GM19239 (cell line): ENCODE data around the gene P2RX5.

ENCODE experiments used
- DNase-seq: peaks from one replicate; pipeline ENCODE4 v3.0.0; 2011; ENCODE audit warnings: low spot score; ENCODE audit not compliant: insufficient read length
- FAIRE-seq: peaks from 2 replicates; lab custom pipeline; 2011; peaks lifted over from hg19 to GRCh38; lab: Jason Lieb, UNC

Gene P2RX5

DNA sequence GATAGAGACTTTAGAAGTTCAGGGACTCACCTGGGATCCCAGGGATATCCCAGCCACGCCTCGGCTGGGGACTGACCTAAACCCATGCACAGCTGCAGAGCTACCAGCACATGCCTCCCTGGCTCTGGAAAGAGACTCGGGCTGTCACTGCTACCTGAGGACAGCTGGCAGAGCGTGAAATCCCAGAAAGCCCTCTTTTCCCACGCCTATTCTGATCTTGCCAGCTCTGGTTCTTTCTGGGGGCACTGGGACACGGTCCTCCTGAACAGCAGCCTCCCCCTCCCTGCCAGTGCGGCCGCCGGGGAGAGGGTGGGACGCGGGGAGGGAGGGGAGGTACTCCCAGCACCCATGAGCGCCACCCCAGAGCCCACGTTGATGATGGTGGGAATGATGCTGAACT, 10.8 kb downstream of the P2RX5 start:
- FAIRE-seq (peak; percentile 72), DNase-seq (no peak)

DNA sequence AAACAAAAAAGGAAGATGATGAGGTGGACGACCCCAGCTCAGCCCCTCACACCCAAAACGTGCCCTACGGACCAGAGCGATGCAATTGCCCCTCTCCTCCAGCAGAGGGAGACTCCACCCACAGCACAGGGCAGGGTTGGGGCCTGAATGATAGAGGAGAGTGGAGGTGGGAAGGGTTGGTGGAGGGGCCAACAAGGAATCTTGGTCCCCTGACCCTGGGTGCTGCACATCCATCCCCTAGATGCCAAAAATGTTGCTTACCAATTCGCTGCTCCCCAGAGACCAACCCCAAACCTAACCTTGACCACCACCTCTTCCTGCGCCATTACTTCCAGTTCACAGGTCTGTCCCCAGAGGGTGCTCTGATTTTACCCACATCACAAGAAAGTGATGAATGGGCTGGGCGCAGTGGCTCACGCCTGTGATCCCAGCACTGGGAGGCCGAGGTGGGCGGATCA, 12.9 kb downstream of the P2RX5 start:
- FAIRE-seq (peak; percentile 95), DNase-seq (peak; percentile 91)

DNA sequence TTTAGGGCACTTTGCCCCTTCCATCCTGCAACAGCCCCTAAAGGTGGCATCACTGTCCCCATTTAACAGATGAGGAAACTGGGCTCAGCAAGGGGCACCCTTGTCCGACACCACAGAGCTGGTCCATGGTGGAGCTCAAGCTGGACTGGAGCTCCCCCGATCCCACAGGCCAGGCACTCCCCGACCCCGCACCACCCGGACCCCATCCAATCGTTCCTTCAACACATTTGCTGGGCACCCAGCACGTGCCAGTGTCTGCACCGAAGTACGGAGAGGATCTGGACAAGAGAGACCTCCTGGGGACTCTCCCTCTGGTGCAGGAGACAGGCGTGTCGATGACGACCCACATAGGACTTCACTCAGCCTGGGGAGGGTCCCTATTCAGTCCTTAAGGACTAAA, 13.9 kb downstream of the P2RX5 start:
- FAIRE-seq: no peak
- DNase-seq: no peak

DNA sequence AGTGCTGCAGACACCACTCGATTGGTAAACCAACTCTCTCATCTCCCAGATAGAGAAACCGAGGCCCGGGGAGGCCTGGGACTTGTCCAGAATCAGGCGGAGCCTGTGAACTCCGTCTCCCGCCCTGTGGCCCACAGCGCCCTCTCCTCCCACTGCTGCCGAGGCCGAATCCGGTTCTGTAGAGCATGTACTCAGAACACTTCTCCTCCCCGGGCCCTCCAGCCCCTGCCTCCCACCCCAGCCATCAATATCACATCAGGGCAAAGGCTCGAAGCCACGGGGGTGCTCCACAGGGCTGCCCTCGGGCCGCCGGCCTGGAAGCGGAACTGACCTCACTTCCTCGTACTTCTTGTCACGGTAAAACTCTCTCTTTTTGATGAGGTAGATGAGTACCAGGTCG, 14.4 kb downstream of the P2RX5 start:
- FAIRE-seq (no peak), DNase-seq (no peak)

DNA sequence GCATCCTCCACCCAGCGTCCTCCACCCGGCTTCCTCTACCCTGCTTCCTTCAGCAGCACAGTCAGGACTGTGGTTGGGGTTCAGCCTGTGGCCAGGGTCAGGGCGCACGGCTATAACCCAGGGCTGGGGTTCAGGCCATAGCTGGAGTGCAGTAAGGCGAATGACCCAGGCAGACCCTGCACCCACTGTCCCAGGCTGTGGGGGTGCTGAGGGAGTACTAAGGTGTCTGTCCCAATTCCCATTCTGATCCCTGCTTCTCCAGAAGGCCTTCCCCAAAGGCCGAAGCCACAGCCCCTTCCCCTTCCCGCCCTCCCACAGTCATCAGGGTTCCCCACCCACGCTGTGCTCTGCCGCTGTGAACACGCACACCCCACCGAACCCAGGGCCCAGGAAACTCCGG, 14.9 kb downstream of the P2RX5 start:
- no peak for DNase-seq
- FAIRE-seq: no peak

DNA sequence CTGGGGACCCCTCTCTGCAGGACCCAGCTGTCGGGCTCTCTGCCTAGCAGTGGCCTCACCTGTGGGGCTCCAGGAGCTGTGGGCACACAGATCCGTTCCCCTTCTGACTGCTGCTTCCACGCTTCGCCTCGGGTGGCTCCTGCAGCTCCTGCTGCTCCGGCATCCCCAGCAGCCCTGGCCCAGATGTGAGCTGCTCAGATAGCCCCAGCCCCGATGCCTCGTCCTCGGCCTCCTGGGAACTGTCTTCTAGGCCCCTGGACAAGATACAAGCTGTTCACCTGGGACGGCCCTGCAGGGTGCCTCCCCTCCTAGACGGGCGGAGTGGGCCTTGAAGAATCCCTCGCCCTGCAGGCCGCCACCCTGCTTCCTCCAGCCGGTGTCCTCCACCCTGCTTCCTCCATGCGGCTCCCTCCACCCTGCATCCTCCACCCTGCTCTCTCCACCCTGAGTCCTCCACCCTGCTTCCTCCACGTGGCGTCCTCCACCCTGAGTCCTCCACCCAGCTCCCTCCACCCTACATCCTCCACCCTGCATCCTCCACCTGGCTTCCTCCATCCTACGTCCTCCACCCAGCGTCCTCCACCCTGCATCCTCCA, 16.3 kb downstream of the P2RX5 start:
- DNase-seq (no peak), FAIRE-seq (no peak)

DNA sequence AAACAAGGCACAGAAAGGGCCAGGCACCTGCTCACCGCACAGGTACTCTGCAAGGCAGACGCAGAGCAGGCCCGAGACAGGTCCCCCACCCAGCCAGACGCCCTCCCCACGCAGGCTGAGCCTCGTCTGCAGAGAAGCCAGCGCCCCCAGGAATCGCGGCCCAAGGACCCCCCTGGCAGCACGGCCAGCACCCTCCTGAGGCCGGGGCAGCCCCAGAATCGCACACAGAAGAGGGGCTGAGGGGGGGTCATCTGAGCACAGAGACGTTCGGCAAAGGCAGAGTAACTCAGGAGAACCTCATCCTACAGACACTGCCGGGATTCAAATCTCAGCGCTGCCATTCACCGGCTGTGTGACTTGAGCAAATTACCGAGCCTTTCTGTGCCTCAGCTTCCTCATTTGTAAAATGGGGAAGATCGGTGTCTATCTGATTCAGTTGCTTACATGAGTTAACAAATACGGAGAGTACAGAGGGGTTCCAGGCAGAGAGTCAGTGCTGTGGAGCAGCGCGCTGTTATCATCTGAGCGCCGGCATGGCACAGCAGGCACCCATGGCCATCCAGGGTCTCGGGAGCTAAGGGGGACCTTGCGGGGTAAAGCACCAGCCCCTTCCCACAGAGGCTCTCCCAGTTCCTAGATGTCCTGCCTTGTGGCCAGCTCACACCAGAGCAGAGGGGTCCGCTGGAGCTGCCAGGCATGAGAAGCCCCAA, 17.0 kb downstream of the P2RX5 start:
- no peak for FAIRE-seq
- no peak for DNase-seq

DNA sequence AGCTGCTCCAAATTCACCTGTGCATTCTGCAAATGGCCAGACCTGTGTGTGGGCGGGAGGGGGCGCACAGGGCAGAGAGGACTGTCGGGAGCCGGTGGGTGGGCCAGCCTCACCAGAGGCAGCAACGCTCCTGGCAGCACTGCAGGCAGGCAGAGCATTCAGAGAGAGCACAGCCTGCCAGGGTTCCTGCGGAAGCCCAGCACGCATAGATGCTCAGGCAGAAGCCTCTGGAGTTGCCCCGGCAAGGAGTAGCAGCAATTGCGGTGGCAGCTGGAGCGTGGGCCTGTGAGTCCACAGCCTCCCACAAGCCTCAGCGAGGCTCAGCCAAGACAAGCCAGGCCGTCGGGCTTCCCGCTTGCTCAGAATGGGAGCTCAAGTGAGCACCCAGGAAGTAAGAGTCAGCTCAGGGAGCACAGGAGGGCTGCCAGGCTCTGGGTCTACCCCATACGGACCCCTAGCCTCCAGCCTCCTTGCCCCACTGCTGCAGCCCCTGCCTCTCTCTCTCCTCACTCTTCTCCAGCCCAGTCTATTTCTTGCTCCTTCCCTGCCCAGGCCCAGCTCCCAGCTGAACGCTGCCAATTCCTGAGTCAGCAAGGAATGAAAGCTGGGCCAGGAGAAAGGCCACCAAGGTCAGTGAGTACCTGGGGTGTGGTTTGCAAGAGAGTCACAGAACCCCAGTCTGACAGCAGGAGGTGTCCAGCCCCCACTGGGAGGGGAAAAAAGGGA, 17.7 kb downstream of the P2RX5 start:
- FAIRE-seq (no peak), DNase-seq (no peak)

DNA sequence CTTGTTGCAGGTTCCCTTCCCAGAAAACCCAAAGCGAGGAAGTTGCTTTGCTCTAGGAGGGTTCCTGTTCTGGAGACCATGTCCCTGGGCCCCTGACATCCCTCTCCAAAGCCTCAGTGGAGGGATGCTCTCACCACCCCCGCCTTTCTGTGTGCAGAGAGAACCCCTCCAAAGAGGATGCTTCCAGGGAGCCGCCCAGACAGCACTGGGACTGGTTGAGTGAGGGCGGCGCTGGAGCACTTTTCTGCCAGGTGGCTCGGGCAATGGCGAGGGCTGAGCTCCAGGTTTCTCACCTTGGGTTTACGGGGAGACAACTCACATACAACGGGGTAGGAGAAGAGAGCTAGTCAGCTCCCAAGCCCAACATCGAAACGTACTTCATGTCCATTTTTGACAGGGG, 20.1 kb downstream of the P2RX5 start:
- FAIRE-seq: no peak
- no peak for DNase-seq

DNA sequence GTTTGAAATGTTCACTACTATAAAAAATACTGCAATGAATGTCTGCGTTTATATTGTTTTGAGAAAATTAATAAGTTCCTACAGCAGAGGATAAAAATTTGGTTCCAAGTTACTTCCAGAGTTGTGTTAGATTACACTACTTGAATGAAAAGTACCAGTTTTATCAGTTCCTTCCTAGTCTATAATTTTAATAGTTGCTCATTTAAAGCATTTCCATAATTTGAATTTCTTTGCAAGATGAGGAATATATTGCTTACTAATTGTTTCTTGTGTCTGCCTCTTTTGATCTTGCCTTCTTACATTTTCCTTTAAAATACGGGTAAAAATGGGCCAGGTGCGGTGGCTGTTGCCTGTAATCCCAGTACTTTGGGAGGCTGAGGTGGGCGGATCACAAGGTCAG, 23.4 kb downstream of the P2RX5 start:
- FAIRE-seq: no peak
- DNase-seq: no peak

DNA sequence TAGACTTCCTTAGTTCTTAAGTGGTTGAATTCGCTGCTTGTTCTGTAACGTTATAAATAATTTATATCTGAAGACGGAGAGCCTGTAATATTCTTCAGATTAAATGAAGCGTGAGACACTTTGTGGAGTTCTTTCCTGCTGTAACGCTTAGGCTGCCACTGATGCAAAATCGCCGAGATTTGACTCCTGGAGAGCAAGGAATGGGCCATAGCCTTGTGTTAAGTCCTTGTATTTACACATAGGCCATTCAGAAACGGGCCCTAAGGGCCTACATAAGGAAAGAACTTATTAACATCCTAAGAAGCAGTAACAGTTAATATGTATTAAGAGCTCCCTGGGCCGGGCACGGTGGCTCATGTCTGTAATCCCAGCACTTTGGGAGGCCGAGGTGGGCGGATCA, 26.4 kb downstream of the P2RX5 start:
- DNase-seq (no peak), FAIRE-seq (no peak)

DNA sequence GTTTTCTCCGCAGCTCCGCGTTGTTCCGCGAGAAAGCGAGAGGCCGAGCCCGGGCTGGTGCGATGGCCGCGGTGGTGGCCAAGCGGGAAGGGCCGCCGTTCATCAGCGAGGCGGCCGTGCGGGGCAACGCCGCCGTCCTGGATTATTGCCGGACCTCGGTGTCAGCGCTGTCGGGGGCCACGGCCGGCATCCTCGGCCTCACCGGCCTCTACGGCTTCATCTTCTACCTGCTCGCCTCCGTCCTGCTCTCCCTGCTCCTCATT, 26.9 kb downstream of the P2RX5 start:
- DNase-seq: no peak
- no peak for FAIRE-seq

DNA sequence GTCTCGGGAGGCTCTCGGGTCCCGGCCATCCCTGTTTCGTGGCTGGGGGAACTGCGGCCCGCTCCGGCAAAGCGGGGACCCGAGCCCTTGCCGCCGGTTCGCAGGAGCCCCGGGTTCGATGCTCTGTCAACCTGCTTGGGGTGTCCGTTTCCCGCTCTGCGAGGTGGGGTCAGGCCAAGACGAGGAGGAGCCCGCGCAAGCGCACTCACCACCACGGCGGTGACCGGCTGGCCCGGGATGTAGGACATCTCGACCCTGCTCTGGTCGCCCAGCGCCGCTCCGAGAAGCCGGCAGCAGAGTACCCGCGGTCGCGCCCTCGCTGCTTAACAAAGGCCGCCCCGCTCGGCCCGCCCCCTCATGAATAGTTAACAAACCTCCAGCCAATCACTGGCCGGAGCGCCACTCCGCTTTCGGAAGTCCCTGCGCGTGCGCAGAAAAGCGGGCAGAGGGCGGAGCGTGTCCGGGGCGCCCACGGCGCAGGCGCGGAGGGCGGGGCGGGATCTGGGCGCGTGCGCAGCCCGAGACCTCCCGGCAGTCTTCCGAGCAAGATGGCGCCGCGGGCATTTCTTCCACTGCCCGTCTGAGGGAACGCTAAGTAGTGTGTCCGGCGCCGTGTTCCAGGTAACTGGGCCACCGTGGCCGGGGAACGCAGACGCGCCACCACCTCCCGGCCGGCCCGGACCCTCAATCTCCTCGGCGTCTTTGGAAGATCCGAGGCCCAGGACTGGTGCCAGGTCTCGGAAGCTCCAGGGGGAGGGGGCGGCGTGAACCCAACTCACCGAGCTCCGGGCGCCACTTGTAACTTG, 27.5 kb downstream of the P2RX5 start, which contains the start of the genes EMC6 and TAX1BP3:
EMC6 (plus strand) TSS at position 534 of the 806 bp plus-strand sequence. CDS start 335 bp downstream, outside the sequence.
TAX1BP3 (minus strand) TSS at position 300 of the 806 bp plus-strand sequence; CDS start at position 248, 52 bp downstream.
- FAIRE-seq: peak; percentile 97
- peak; percentile 99 for DNase-seq

DNA sequence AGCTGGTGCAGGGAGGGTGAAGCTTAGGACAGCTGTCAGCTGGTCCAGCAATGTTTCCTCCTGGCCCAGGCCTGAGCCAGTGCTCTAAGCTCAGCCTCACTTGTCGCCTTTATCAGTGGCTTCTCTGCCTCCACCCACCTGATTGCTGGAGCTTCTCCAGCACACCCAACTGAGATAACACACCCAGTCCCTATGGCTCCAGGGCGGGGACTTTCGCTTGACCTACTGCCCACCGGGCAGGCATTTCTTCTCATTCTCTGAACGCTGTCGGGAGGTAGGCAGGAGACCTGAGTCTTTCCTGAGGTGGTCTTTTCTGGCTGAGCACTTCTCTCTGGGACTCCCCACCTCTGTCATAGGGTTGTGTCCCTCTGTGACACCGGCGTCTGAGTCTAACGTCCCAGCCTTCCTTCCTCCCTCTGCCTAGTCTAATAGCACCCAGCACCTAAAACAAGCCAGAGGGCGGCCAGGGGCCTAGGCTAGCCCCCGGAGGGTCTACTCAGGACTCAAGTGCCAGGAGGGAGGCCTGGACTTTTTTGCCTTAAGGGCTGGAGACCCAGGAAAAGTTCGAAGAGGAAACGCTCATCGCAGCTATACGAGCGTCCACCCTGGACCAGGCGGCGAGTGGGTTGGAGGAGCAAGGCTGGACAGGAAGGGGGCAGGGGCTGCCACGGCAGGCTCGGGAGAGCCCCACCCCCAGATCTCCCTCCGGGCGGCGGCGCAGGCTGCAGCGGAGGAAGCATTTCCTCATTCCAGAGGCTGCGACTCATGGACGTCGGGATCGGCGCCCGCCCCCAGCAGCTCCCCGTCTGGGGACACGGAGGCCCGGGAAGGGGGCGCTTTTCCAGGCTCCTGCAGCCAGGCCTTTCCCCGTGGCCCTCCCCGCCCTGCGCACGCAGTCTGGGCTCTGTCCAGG, 28.3 kb downstream of the P2RX5 start:
- peak; percentile 78 for FAIRE-seq
- no peak for DNase-seq

DNA sequence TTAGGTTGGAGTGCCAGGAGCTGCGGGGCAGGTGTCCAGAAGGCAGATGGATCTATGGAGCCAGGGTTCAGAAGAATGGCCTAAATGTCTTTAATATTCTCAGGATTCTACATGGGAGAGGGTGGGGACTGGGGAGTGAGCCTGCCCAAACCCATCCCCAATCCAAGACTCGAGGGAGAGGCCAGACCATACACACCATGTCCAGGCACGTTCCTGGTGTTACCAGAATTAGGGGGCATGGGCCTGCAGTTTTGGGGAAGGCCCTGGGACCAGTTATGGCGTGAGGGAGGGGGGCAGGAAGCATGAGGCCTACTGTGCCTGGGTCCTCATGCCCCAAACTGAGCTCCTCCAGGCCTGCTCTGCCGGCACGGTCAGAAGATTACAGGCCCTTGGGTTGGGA, 29.4 kb downstream of the P2RX5 start:
- FAIRE-seq (no peak), DNase-seq (no peak)

DNA sequence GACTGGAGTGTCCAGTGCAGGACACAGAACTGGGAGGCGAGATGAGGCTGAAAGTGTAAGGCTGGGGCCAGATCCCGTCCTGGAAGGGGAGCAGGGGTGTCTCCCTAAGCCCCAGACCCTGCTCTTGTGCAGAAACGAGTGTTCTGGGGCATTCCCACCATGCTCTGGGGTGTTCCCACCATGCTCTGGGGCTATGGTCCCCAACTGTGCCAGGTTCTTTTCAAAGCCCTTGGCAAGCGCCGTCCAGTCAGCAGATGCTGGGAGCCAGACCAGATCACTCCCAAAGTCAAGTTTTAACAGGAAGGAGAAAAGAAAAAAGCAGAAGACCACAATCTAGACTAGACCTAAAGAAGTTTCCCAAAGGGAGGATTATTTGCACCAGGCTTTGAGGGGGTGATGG, 30.1 kb downstream of the P2RX5 start:
- DNase-seq (no peak), FAIRE-seq (no peak)

DNA sequence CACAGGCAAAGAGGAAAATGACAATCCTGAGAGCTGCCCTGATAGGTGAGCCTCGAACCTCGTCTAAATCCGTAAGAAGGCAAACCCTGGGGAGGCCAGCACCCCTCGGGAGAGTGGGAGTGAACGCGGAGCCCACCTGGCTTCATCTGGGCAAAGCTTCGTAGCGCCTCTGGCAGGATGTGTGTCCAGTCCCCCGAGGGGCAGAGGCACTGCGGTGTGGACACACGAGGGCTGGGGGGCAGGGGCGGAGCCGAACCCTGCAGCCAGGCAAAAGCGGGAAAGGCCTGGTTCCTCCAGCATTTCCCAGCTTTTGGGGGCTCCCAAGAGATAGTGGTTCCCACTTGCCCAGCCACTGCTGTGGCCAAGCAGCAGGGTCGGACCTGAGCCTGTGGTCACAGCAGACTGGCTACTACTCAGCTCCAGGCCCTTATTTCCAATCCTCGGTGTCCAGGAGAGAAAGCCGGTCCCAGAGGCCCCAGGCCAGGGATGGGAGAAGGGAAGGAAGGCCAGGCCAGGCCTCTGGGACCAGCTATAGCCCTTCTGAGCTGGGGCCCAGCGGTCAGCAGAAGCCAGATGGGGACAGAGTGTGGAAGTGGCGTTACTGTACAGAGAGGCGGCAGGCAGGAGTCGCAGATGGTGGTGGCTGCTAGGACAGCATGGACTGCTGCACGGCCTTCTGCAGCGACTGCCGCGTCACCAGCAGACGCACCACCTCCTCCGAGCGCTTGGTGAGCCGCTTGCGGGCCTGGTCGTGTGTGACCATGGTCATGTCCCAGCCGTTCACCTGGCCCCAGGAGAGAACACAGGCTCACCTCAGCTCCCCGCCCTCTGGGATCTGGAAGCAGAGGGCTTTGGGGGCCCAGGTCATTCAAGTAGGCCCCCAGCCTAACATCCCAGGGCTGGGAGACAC, 32.6 kb downstream of the P2RX5 start:
- DNase-seq (no peak), FAIRE-seq (no peak)

DNA sequence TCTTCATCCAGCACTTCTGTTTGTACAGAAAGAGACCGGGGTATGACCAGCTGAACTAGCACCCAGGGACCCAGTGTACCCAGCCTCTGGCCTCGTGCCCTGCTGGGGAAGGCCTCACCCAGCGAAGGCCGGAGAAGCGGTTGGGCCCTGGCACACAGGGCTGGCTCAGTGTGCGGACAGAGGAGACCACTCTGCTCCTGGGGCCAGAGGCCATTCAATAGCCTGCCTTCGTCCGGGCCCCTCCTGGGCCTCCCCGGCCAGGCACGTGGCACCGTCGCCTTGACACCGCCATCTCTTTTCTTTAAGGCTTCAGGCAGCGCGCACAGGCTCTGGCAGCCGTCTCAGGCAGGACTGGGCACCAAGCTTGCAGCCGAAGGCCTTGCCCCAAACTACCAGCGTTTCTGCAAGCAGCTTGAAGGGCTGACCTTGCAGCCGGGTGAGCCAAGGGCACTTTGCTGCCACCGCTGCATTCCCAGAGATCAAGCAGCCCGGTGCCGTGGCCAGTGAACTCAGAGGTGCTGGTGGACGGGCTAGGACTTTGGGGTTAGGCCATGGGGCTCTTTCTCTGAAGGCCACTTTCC, 35.6 kb downstream of the P2RX5 start:
- DNase-seq: no peak
- FAIRE-seq: no peak
